HL-60/S4 treated with retinoic acid at 250 ng/mL for 4 days and 3 days (cell line): Measurements from ENCODE around the gene HDDC3.
"Not testable (repeated sequence)": the region's sequence is repeated elsewhere in the genome, so short reads cannot be mapped to it uniquely, and the experiment has no call there.

Experiments
- in situ Hi-C: fragments of 300-500 bp; cut with MboI; formaldehyde crosslinking; loops from 2 replicates; pipeline ENCODE4 v1.7.0; 2022; ENCODE audit warnings: low sequenced_read_pairs

Gene HDDC3

DNA sequence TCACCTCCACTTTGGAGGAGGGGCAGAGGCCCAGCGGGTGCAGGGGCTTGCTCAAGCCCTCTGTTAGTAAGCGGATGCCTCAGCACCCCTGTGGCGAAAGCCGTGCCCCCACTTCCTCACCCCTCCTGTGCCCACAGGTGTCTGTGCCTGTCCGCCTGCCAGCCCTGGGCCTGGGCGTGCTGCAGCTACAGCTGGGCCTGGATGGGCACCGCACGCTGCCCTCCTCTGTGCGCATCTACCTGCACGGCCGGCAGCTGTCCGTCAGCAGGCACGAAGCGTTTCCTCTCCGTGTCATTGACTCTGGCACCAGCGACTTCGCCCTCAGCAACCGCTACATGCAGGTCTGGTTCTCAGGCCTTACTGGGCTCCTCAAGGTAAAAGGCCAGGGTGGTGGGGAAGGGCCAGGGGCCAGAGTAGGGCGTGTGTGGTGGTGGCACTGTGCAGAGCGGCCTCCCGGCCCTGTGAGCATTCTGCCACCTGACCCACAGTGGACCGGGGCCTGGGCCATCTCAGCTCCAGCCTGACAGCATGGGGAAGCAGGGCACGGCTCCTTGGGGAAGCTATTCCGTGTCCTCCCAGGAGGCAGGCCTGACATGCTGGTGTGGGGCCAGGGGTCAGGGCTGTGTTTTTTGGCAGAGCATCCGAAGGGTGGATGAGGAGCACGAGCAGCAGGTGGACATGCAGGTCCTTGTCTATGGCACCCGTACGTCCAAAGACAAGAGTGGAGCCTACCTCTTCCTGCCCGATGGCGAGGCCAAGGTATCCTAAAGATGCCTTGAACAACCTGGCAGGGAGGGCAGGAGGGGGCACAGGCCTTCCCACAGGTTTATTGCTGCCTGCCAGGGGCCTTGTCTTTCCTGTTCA, 20.2 kb downstream of the HDDC3 start:
- in situ Hi-C loops = no loop called here

DNA sequence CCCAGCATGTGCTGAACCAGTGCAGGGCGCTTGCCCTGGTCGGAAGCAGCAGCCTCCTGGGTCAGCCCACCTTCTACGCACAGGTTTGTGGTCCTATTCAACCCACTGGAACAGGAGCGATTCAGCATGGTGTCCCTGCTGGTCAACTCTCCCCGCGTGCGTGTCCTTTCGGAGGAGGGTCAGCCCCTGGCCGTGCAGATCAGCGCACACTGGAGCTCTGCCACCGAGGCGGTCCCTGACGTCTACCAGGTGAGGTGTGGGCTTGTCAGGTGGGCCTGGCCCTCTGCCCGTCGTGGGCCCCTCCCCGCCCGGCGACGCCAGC, 21.1 kb downstream of the HDDC3 start:
- in situ Hi-C loops = no loop called here

DNA sequence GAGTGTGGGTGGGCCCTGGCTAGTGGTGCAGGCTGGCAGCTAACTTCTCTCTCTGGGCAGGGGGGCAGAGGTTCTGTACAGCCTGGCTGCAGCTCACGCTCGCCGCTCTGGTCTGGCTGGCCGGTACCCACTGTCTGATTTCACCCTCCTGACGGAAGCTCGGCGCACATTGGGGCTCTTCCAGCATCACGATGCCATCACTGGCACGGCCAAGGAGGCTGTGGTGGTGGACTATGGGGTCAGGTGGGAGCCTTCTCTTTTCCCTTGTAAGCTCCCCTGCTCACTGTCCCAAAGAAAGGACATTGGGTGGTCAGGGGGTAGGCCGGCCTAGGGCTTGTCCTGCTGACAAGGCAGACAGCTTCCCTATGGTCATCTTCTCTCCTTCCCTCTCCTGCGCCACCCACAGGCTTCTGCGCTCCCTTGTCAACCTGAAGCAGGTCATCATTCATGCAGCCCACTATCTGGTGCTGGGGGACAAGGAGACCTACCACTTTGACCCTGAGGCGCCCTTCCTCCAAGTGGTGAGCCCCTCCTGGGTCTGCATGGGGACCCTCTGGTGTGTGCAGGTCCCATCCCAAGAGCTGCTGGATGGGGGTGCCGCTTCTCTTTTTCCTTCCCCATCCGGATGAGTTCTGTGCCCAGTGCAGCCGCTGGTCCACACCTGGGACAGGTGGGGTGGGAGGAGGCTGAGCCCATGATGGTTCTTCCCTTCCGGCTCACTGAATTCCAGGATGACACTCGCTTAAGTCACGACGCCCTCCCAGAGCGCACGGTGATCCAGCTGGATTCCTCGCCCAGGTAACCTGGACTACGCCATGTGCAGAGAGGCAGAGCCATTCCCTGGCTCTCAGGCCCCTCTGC, 21.7 kb downstream of the HDDC3 start:
- in situ Hi-C loops = no loop called here

DNA sequence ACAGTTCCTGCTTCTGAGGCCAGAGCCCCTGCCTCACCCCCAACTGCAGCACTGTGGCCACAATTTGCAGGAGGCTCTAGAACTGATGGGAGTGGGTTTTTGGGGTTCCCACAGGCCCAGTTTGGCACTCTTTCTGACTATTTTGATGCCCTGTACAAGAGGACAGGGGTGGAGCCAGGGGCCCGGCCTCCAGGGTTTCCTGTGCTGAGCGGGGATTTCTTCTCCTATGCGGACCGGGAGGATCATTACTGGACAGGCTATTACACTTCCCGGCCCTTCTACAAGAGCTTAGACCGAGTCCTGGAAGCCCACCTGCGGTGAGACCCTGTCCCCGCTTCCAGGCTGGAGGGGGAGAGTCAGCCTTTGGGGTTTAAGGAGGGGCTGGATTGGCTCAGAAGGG, 22.4 kb downstream of the HDDC3 start:
- in situ Hi-C loops = no loop called here

DNA sequence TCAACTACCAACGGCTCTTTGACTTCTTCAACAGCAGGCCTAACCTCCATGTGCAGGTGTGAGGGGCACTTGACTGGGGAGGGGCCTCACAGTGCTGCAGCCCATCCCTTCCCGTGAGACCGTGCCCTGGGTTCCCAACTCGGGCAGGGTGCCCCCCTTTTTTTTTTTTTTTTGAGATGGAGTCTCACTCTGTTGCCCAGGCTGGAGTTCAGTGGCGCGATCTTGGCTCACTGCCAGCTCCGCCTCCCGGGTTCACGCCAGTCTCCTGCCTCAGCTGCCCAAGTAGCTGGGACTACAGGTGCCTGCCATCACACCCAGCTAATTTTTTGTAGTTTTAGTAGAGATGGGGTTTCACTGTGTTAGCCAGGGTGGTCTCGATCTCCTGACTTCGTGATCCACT, 22.9 kb downstream of the HDDC3 start:
- in situ Hi-C loops = not testable (repeated sequence)

DNA sequence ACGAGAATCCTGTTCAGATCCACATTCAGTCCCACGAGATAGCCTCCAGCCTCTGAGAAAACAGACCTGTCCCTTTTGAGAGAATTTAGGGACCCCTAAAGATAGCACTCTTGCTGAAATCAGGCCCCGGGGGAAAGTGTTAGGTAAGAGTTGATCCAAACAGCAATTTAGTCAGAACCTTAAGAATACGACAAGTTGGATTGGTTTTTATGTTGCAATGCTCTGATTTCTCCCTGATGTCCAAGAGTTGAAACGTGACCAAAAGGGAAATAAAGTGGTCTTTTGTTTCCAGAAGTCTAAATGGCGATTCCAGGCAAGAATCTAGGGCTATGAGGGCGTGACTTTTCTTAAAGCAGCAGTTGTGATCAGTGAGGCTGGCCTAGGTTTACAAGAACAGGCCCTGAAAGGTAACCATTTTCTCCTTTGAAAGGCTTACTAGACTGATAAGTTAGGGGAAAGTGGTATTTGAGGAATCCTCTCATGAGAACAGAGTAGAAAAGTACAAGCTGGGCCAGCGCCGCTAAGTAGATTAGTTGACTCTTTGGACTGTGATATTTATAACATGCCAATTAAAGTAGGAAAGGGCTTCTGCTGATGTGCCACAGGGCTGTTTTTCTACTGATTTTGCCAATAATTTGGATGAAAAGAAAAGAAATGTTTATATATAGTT, 24.4 kb downstream of the HDDC3 start:
- in situ Hi-C loops = no loop called here

DNA sequence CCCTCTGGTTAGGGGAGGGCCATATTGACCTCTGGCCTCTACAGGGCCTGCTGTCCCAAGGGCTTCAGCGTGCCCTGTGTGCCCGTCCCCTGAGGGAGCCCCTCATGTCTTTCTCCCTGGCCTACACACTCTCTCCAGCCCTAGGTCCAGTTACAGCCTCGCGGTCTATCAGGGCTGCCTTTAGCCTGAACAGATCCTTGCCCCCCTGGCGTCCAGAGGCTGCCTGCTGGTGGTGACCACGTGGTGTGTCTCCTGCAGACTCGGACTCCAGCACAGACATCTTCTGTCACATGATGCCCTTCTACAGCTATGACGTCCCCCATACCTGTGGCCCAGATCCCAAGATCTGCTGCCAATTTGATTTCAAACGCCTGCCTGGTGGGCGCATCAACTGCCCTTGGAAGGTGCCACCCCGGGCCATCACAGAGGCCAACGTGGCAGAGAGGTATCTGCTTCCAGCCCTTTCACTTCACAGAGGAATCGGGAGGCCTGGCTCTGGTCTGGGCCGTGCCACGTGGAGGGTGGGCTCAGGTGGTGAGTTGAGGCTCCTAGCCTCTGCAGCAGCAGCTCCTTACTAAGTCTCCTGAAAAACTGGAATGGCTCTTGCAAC, 25.2 kb downstream of the HDDC3 start:
- in situ Hi-C loops = no loop called here

DNA sequence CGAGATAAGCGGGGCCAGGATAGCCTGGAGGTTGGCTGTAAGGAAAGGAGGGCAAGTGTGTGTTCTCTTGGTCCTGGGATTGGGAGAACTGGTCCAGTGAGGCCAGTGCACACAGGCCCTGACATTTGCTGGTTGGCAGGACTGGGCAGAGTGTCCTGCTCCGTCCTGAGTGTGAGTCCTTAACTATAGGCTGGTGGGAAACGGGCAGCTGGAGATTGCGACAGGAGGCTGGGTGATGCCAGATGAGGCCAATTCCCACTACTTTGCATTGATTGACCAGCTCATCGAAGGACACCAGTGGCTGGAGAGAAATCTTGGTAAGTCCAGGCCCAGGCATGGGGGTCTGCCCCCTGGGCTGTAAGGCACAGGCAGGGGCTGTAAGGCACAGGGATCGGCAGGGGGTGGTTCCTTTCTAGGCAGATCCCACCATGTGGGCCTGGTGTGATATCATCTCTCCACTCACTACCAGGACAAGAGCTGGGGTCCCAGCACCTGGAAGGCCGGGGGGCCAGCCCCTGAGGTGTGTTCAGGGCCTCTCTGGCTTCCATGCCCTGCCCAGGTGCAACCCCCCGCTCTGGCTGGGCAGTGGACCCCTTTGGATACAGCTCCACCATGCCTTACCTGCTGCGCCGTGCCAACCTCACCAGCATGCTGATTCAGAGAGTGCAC, 26.0 kb downstream of the HDDC3 start:
- in situ Hi-C loops = no loop called here

DNA sequence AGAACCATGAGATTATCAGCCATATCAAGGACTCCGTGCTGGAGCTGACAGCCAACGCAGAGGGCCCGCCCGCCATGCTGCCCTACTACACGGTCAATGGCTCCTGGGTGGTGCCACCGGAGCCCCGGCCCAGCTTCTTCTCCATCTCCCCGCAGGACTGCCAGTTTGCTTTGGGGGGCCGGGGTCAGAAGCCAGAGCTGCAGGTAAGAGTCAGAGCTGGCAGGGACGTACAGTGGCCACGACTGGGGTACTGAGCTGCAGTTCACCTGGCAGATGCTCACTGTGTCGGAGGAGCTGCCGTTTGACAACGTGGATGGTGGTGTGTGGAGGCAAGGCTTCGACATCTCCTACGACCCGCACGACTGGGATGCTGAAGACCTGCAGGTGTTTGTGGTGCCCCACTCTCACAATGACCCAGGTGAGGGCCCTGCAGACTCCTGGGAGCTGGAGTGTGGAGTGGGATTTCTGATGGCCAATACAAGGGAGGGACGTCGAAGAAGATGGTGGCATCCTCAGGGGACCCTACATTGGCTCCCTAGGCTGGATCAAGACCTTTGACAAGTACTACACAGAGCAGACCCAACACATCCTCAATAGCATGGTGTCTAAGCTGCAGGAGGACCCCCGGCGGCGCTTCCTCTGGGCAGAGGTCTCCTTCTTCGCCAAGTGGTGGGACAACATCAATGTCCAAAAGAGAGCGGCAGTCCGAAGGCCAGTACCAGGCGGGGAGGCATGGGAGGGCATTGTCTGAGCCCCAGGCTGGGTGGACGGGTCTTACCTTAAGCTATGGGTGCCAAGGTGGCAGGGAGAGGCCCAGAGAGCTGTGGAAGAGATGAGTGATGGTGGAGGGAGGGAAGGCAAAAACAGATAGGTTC, 26.8 kb downstream of the HDDC3 start:
- in situ Hi-C loops = no loop called here

DNA sequence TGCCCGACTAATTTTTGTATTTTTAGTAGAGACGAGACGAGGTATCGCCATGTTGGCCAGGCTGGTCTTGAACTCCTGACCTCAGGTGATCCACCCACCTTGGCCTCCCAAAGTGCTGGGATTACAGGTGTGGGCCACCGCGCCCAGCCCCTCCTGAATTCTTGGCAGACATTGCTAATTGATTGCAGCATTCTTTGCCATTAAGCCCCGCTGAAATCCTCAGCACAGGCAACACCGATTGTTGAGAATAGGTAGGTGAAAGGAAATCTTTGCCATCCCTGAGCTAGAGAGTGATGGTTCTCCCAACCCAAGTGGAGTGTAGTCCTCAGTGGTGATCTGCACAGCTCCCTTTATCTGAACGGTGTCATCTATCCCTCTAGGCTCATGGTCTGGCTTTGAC, 27.6 kb downstream of the HDDC3 start:
- in situ Hi-C loops = no loop called here

DNA sequence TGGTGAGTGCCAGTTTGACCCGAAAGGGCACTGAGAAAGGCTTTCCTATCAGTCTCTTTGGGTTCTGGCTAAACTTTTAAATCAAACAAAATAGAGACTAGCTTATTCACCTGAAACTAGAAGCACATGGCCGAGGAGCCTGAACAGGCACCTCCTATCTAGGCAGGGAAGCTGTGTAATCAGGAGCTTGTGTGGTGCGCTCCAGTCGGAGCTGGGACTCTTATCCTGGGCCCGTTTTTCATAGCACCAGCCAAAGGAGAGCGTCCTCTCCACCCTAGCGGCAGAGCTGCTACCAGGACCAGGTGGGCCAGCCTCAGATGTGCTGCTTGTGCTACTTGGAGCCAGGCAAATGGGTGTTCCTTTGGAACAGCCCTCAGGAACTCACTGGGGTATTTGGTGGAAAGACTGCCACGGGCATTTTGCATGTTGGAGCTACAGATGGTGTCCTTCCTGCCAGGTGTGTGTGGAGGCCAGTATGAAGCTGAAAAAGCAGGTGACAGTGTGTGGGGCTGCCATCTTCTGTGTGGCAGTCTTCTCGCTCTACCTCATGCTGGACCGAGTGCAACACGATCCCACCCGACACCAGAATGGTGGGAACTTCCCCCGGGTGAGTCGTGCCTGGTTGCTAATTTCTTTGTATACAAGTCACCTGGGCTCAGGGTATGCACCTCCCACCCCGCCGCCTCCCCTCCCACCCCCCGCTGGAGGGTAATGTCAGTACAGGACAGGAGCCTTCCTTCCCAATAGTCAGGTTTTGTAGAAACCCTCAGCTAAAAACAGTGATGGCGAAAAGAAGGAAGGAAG, 28.4 kb downstream of the HDDC3 start:
- in situ Hi-C loops = no loop called here

DNA sequence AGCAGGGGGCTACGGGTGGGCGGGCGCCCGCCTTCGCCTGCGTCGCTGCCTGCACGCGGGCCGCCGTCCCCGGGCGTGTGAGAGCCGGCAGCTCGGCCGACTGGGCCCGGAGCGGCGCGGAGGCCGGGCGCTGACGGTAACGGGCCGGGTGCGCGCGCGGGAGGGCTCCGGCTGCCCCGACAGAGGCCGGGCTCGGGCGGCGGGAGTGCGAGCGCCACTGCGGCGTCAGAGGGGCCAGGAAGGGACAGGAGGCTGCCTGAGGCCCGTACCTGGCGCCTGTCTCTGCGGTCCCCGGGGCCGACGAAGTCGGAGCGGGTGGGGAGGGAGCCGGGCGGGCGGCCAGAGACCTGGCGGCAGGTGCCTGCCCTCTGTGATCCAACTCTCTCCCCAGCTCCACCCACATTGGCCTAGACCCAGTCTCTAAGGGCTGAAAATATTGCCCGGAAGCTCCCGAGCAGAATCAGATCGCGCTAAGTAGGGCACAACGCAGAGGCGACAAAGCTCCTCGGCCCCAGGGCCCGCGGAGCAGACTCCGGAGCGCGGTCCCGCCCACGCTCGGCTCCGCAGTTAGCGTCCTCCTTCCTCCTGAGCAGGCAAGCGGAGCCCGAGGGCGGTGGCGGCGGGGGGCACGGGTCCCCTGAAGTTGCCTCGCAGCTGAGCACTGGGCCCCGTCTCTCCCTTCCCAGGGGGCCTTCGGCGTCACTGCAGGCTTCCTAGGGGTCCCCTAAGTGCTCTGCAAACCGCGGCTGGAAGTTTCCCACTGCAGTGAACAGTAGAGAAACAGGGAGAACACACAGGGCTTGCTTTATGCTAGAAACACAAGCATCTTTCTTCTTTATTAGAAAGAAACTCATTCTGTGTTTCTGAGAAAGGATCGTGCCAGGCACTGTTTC, 29.3 kb downstream of the HDDC3 start, which contains the start of gene MAN2A2:
MAN2A2 (plus strand) TSS at position 463 of the 893 bp plus-strand sequence. CDS start 906 bp downstream, outside the sequence.
- in situ Hi-C loops = no loop called here

DNA sequence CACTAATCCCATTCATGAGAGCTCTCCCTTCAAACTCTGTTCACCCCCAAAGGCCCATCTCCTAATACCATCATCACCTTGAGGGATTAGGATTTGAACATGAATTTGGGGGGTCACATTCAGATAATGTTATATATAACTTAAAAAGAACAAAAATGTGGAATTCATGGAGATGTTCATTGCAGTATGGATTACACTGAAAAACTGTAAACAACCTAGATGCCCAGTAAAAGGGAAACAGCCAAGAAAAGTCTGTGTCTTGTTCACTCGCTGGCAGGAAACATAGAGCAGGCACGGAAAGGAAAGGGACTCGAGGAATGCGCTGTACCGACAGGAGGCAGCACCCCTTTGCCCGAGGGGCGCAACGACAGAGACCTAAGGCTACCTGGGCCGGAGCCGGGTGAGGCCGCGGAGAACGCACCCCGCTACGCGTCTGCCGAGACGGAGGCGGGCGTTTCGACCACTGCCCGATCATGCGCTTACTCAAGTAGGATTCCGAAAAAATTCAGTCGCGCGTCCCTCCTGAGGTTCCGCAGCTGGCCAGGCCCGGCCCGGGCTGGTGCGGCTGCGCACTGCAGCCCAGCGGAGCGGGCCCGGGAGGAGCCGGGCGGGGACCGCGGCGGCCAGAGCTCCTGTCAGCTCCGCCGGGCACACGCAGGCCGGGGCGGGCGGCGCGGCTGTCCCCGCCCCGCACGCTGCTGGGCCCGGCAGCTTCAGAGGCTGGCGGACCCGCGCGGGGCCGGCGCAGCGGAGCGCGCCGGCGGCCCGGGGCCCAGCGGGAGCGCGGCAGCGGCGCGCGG, 30.1 kb downstream of the HDDC3 start:
- in situ Hi-C loops = no loop called here

DNA sequence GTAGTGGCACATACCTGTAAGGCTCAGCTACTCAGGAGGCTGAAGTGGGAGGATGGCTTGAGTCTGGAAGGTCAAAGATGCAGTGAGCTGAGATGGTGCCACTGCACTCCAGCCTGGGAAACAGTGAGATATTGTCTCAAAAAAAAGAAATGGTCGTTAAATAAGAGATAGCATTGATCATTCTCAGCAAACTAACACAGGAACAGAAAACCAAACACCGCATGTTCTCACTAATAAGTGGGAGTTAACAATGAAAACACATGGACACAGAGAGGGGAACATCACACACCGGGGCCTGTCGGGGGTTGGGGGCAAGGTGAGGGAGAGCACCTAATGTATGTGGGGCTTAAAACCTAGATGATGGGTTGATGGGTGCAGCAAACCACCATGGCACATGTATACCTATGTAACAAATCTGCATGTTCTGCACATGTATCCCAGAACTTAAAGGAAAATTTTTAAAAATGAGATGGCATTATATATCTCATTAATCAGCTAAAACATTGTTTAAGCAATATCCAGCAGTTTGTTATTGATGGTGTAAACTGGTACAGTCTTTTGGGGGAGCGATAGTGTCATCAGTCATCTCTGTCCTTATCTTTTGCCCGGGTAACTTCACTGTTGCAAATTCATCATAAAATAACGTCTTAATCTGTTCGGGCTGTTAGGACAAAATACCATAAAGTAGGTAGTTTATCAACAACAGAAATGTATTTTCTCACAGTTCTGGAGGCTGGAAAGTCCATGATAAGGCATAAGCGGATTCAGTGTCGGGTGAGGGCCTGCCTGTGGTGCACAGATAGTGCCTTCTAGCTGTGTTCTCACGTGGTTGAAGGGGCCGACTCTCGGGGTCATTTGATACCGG, 30.9 kb downstream of the HDDC3 start:
- in situ Hi-C loops = no loop called here

DNA sequence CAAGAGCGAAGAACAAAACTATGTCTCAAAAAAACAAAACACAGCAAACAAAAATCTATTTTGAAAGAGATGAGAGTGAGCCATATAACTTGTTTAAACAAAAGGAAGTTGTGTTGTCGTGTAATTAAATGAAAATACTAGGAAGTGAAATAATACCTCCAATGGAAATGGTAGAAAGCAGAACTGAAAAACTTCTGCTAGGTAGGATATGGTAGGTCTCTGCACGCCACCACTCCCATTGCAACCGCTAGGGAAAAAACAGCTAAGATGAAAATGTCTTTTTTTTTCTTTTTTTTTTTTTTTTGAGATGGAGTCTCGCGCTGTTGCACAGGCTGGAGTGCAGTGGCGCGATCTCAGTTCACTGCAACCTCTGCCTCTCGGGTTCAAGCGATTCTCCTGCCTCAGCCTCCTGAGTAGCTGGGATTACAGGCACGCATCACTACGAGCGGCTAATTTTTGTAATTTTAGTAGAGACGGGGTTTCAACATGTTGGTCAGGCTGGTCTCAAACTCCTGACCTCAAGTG, 35.2 kb downstream of the HDDC3 start:
- in situ Hi-C loops = loop anchor here (25.0 kb wide), 1 partner anchor 585 kb away; no protein-coding TSS in a partner anchor
